Uterus (tissue), 2 donors: ENCODE results near the gene OR5AC2.

Experiments used
- CTCF ChIP-seq, 4 experiments: fragments of 200-600 bp in 2 of 4; fragments of 450-650 bp in 2 of 4; sonication (generic) in 2 of 4; IDR thresholded peaks; one replicate each; pipeline ENCODE4 v1.5.1; 2016 to 2019; ENCODE audit warnings: antibody characterized with exemption in 4 of 4, mild to moderate bottlenecking in 2 of 4, moderate library complexity in 1 of 4
- POLR2A ChIP-seq, 2 donors: fragments of 450-650 bp; IDR thresholded peaks; one replicate each; pipeline ENCODE4 v1.6.1; 2016; ENCODE audit warnings: antibody characterized with exemption in 2 of 2, mild to moderate bottlenecking in 1 of 2, moderate library complexity in 1 of 2

- TF ChIP-seq CTCF (IDR thresholded peaks at IDR 0.05) (no peak), POLR2A (IDR thresholded peaks at IDR 0.05) (no peak)
Measured at GRCh38 chr3:98108162-98108561, 21.2 kb downstream of the OR5AC2 start.
